OCI-LY3 (cell line): ENCODE results near the gene STX16.

Experiments
- H2AFZ ChIP-seq: fragments of 200-600, 300-600 bp; shearing (Covaris generic); 2 replicates; pipeline ENCODE4 v1.6.0; 2014; ENCODE audit warnings: antibody characterized with exemption, low read depth, low read length
- H3K27ac ChIP-seq: fragments of 200-600, 300-600 bp; sonication (generic); 2 replicates; pipeline ENCODE4 v1.5.1; 2014; ENCODE audit warnings: mild to moderate bottlenecking, low read length, moderate library complexity, mixed read lengths
- H3K27me3 ChIP-seq: fragments of 200-600, 300-600 bp; sonication (generic); 2 replicates; pipeline ENCODE4 v1.6.1; 2014; ENCODE audit warnings: low read depth, low read length, mixed read lengths
- H3K36me3 ChIP-seq: fragments of 200-600, 300-600 bp; sonication (generic); replicated peaks from 2 replicates; pipeline ENCODE3; 2014; ENCODE audit warnings: low read depth, low read length, mixed read lengths
- H3K4me1 ChIP-seq: fragments of 300-600, 200-600 bp; sonication (generic); 2 replicates; pipeline ENCODE4 v1.6.1; 2014; ENCODE audit warnings: low read length, mixed read lengths
- H3K4me2 ChIP-seq: fragments of 200-600, 300-600 bp; sonication (generic); 2 replicates; pipeline ENCODE4 v1.6.1; 2014; ENCODE audit warnings: low read length, mixed read lengths
- H3K4me3 ChIP-seq: fragments of 300-600, 200-600 bp; sonication (generic); 2 replicates; pipeline ENCODE4 v1.5.1; 2014; ENCODE audit warnings: antibody characterized with exemption, mild to moderate bottlenecking, low read length, moderate library complexity
- H3K79me2 ChIP-seq: fragments of 300-600, 200-600 bp; shearing (Covaris generic); 2 replicates; pipeline ENCODE4 v1.6.1; 2014; ENCODE audit warnings: mild to moderate bottlenecking, low read length, mixed read lengths
- H3K9ac ChIP-seq: fragments of 300-600, 200-600 bp; shearing (Covaris generic); 2 replicates; pipeline ENCODE4 v1.6.0; 2014; ENCODE audit warnings: mild to moderate bottlenecking, low read length, moderate library complexity
- H3K9me3 ChIP-seq: fragments of 200-600, 300-600 bp; shearing (Covaris generic); 2 replicates; pipeline ENCODE4 v1.6.1; 2014; ENCODE audit warnings: low read length, mixed read lengths; ENCODE audit not compliant: insufficient read depth
- H4K20me1 ChIP-seq: fragments of 200-600, 300-600 bp; sonication (generic); 2 replicates; pipeline ENCODE4 v1.6.1; 2016; ENCODE audit warnings: low read length, mixed read lengths; ENCODE audit not compliant: insufficient read depth
- EZH2phosphoT487 ChIP-seq: fragments of 200-600 bp; shearing (Covaris generic); IDR thresholded peaks from 2 replicates; pipeline ENCODE4 v1.6.1; 2018; ENCODE audit warnings: antibody characterized with exemption, mixed run types, low read depth
- TF ChIP-seq, protein P1 (sequence below): fragments of 200-600, 300-600 bp; sonication (generic); IDR thresholded peaks from 2 replicates; pipeline ENCODE4 v1.5.1; 2014; ENCODE audit warnings: antibody characterized with exemption, low read length, low read depth

Gene STX16, protein sequence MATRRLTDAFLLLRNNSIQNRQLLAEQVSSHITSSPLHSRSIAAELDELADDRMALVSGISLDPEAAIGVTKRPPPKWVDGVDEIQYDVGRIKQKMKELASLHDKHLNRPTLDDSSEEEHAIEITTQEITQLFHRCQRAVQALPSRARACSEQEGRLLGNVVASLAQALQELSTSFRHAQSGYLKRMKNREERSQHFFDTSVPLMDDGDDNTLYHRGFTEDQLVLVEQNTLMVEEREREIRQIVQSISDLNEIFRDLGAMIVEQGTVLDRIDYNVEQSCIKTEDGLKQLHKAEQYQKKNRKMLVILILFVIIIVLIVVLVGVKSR

GRCh38 chr20:58650776-58651558, at the start of gene STX16:
STX16 (plus strand) TSS chr20:58651283; CDS start chr20:58652007, 724 bp downstream.
- Histone ChIP-seq H3K27me3 (no peaks in the 10 kb centered on the region), H2AFZ (peak within 1 kb of the TSS; percentile 88), H3K36me3 (peaks cover 3% of the 10 kb centered on the region), H3K4me3 (peak within 1 kb of the TSS; percentile 88), H3K4me2 (peak within 1 kb of the TSS; percentile 76), H4K20me1 (peaks cover 7% of the 10 kb centered on the region; the same call in 1 of the 2 replicates), H3K4me1 (peaks cover 11% of the 10 kb centered on the region), H3K9ac (peak within 1 kb of the TSS; percentile 96), H3K9me3 (no peaks in the 10 kb centered on the region), H3K27ac (peak within 1 kb of the TSS; percentile 72), H3K79me2 (peaks cover 49% of the 10 kb centered on the region)
- no peak for TF ChIP-seq EZH2phosphoT487
- TF ChIP-seq, protein P1, sequence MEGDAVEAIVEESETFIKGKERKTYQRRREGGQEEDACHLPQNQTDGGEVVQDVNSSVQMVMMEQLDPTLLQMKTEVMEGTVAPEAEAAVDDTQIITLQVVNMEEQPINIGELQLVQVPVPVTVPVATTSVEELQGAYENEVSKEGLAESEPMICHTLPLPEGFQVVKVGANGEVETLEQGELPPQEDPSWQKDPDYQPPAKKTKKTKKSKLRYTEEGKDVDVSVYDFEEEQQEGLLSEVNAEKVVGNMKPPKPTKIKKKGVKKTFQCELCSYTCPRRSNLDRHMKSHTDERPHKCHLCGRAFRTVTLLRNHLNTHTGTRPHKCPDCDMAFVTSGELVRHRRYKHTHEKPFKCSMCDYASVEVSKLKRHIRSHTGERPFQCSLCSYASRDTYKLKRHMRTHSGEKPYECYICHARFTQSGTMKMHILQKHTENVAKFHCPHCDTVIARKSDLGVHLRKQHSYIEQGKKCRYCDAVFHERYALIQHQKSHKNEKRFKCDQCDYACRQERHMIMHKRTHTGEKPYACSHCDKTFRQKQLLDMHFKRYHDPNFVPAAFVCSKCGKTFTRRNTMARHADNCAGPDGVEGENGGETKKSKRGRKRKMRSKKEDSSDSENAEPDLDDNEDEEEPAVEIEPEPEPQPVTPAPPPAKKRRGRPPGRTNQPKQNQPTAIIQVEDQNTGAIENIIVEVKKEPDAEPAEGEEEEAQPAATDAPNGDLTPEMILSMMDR: peak; percentile 49

DNA sequence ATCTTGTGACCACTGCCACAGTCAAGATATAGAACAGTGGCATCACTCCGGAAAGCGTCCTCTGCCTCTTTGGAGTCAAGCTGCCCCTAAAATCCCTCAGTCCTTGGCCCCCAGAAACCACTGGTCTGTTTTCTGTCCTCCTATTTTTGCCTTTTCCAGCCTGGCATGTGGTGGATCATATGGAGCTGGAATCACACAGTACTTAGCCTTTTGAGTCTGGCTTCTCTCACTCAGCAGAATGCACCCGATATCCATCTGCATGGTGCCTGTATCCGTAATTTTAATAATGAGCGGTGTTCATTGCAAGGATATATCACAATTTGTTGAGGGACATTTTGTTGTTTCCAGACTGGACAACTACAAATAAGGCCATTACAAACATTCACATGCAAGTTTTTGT, 49.0 kb upstream of the STX16 start:
- Histone ChIP-seq H3K4me3 (no peak overlapping the region), H3K9ac (no peak overlapping the region), H4K20me1 (no peaks in the 10 kb centered on the region), H3K36me3 (no peaks in the 10 kb centered on the region), H3K27me3 (peaks cover 31% of the 10 kb centered on the region), H3K27ac (no peak overlapping the region), H3K4me2 (no peak overlapping the region), H3K4me1 (no peaks in the 10 kb centered on the region), H3K9me3 (no peaks in the 10 kb centered on the region), H2AFZ (no peak overlapping the region), H3K79me2 (no peaks in the 10 kb centered on the region)
- no peak for TF ChIP-seq EZH2phosphoT487
- TF ChIP-seq, protein P1: no peak

GRCh38 chr20:58603721-58604120, 47.4 kb upstream of the STX16 start:
- Histone ChIP-seq H3K4me1 (no peaks in the 10 kb centered on the region), H3K9ac (no peak overlapping the region), H3K4me3 (no peak overlapping the region), H3K36me3 (no peaks in the 10 kb centered on the region), H3K9me3 (no peaks in the 10 kb centered on the region), H3K27ac (no peak overlapping the region), H3K4me2 (no peak overlapping the region), H3K79me2 (no peaks in the 10 kb centered on the region), H4K20me1 (no peaks in the 10 kb centered on the region), H2AFZ (no peak overlapping the region), H3K27me3 (peaks cover 33% of the 10 kb centered on the region)
- no peak for TF ChIP-seq EZH2phosphoT487
- TF ChIP-seq, protein P1: no peak

DNA sequence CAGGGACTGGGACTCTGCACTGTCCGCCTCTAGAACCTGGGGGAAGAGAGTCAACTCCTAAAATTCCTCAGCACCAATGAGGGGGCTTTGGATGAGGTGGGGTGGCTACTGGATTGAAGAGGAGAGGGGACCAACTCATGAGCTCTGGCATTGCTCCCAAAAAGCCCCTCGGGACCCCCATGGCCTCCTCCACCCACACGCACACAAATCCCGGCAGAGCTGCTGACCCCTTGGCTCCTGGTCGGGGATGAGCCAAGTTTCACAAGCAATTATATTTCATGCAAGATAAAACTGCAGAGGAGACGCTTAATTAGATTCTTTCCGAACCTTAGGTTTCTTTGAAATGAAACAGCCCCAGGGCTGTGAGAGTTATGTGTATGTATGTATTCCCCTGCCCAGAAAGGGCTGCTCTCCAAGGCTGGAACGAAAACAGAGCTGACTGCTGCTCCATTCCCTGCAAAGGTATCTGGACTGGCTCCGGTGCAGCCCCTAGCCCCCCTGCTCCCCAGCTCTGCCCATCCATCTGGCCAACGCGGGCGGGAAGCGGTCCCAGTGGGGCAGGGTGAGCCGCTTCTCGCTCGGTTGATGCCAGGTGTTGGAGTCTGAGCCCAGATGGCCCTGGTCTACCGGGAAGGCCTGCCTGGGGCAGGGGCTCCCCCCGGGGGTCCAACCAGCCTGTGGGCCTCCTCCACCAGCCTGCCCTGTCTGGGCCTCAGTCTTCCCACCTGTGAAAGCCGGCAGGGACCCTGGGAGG, 46.8 kb upstream of the STX16 start:
- Histone ChIP-seq H3K27ac (no peak overlapping the region), H3K9ac (no peak overlapping the region), H3K9me3 (no peaks in the 10 kb centered on the region), H3K4me2 (no peak overlapping the region), H3K27me3 (peaks cover 39% of the 10 kb centered on the region), H3K4me1 (no peaks in the 10 kb centered on the region), H3K4me3 (no peak overlapping the region), H2AFZ (no peak overlapping the region), H3K36me3 (no peaks in the 10 kb centered on the region), H4K20me1 (no peaks in the 10 kb centered on the region), H3K79me2 (no peaks in the 10 kb centered on the region)
- TF ChIP-seq, protein P1: no peak
- no peak for TF ChIP-seq EZH2phosphoT487
